ENCODE measurements around the gene DCC. TPM values are rescaled to one million over a fixed set of nuclear protein-coding genes. Genes with fewer than 3 reads are reported as not detected.

The DCC gene
- total and polyA plus RNA-seq, 5 donors = 0.02 to 0.28 (median 0.17) TPM; not detected in 2

GRCh38 chr18:52874774-52875173 lies 534.8 kb downstream of the DCC start:
- DNase-seq (no peak), ATAC-seq (no peak)
- H3K4me3 ChIP-seq (ENCODE audit: low read length) = no peak overlapping the region
- intact Hi-C loops (cut with DNase I) = no loop called here
- H3K4me1 ChIP-seq (ENCODE audit: control insufficient read depth, insufficient read depth, low read length) = no peaks in the 10 kb centered on the region
- no peak overlapping the region for H3K27ac ChIP-seq (ENCODE audit: low read length)
- no peaks in the 10 kb centered on the region for H3K27me3 ChIP-seq (ENCODE audit: control insufficient read depth, insufficient read depth)
- H3K9me3 ChIP-seq (ENCODE audit: control insufficient read depth, low read length) = no peaks in the 10 kb centered on the region
- WGBS = 79% methylated on average over 3 of the region's 3 CpGs

GRCh38 chr18:52875725-52876124 lies 535.7 kb downstream of the DCC start:
- intact Hi-C loops (cut with DNase I) = no loop called here
- no peaks in the 10 kb centered on the region for H3K9me3 ChIP-seq (ENCODE audit: control insufficient read depth, low read length)
- DNase-seq (no peak), ATAC-seq (no peak)
- no peak overlapping the region for H3K4me3 ChIP-seq (ENCODE audit: low read length)
- H3K27me3 ChIP-seq (ENCODE audit: control insufficient read depth, insufficient read depth) = no peaks in the 10 kb centered on the region
- no peaks in the 10 kb centered on the region for H3K4me1 ChIP-seq (ENCODE audit: control insufficient read depth, insufficient read depth, low read length)
- WGBS = 32% methylated on average over 5 of the region's 5 CpGs
- H3K27ac ChIP-seq (ENCODE audit: low read length) = no peak overlapping the region

- ATAC-seq (no peak), DNase-seq (no peak)
- no peaks in the 10 kb centered on the region for H3K9me3 ChIP-seq (ENCODE audit: control insufficient read depth, low read length)
- H3K27ac ChIP-seq (ENCODE audit: low read length) = no peak overlapping the region
- intact Hi-C loops (cut with DNase I) = no loop called here
- no peaks in the 10 kb centered on the region for H3K27me3 ChIP-seq (ENCODE audit: control insufficient read depth, insufficient read depth)
- no peak overlapping the region for H3K4me3 ChIP-seq (ENCODE audit: low read length)
- H3K4me1 ChIP-seq (ENCODE audit: control insufficient read depth, insufficient read depth, low read length) = no peaks in the 10 kb centered on the region
These were observed 548.0 kb downstream of the DCC start for GRCh38 chr18:52888014-52888413.

DNA sequence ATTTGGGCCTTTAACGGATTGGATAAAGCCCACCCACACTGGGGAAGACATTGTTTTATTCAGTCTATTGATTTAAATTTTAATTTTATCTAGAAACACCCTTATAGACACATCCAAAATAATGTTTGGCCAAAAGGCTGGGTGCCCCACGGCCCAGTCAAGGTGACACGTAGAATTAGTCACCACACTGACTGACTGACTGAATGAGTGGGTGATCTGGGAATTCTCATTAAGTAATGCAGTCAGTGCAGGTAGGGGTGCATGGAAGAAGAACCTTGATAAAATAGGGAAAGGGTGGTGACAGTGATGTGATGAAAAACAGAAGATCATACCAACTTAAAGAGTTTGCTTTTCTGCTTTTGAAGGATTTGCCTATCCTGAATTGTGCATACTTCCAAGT lies 554.8 kb downstream of the DCC start:
- Histone ChIP-seq H3K9me3 (ENCODE audit: control insufficient read depth, low read length) (no peaks in the 10 kb centered on the region), H3K4me3 (ENCODE audit: low read length) (no peak overlapping the region), H3K27ac (ENCODE audit: low read length) (no peak overlapping the region), H3K4me1 (ENCODE audit: control insufficient read depth, insufficient read depth, low read length) (no peaks in the 10 kb centered on the region), H3K27me3 (ENCODE audit: control insufficient read depth, insufficient read depth) (no peaks in the 10 kb centered on the region)
- WGBS = 76% methylated on average over 3 of the region's 3 CpGs
- intact Hi-C loops (cut with DNase I) = no loop called here
- DNase-seq (no peak), ATAC-seq (no peak)

DNA sequence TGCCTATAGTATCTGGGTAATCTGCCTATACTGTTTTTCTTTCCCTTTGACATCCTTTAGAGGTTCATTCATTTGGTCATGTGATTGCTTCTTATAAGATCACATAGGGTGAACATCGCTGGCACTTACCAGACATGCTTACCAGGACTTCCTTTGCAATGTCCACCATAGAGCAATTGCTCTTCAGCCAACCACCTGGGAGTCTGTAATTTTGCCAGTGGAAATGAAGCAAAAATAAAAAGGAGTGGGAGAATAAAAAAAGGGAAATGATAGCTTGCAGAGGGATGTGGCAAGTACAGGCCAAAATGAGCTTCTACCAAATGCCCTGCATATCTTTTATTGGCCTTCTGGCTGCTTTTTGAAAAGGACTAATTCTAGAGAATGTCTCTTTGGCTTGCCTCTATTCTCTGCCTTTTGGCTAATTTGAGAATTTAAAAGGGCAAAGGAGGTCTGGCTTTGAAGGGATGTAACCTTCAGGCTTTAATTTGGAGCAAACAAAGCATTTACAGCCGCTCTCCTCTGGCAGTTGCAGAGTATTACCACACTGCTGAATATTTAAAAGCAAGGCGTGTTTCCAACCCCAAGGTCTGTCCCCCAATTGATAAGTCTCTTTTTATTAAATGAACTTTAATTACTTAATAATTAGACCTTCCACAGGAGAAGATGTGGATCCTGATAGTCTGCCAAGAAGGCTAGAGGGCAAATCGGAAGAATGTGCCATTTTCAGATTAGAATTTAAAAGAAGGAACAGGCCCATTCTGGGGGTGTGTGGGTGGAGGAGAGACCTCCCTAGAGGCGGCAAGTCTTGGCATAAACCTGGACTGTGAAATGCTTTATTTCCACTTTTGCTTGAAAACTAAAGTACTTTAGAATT lies 557.9 kb downstream of the DCC start:
- intact Hi-C loops (cut with DNase I) = no loop called here
- H3K27me3 ChIP-seq (ENCODE audit: control insufficient read depth, insufficient read depth) = no peaks in the 10 kb centered on the region
- ATAC-seq = no peak
- H3K9me3 ChIP-seq (ENCODE audit: control insufficient read depth, low read length) = no peaks in the 10 kb centered on the region
- H3K4me3 ChIP-seq (ENCODE audit: low read length) = no peak overlapping the region
- no peaks in the 10 kb centered on the region for H3K4me1 ChIP-seq (ENCODE audit: control insufficient read depth, insufficient read depth, low read length)
- no peak for DNase-seq
- WGBS = 58% methylated on average over 5 of the region's 5 CpGs
- H3K27ac ChIP-seq (ENCODE audit: low read length) = no peak overlapping the region

DNA sequence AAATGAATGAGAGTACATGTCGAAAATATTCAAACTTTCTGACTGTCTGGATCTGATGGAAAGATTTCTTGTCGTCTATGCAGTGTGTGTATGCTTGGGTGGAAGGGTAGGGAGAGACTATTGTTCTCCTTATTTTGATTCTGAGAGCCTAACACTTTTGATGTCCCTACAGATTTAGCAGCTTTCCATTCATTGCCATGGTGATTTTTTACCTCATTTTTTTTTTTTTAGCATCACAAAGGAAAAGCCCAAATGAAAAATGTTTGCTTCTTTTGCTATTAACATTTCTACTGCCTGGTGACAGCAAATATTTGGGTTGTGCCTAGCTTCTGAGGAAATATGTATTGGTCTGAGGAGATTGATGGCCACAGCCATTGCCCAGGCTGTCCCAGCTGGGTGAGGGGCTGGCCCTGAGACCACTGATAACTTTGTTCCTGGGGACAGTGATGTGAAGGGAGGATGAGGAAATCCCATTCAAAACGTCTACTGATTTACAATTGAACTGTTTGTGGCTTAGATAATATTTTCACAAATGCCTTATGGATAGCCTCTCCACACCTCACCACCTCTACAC lies 558.6 kb downstream of the DCC start:
- ATAC-seq (no peak), DNase-seq (no peak)
- no peak overlapping the region for H3K4me3 ChIP-seq (ENCODE audit: low read length)
- intact Hi-C loops (cut with DNase I) = no loop called here
- H3K9me3 ChIP-seq (ENCODE audit: control insufficient read depth, low read length) = no peaks in the 10 kb centered on the region
- no peaks in the 10 kb centered on the region for H3K4me1 ChIP-seq (ENCODE audit: control insufficient read depth, insufficient read depth, low read length)
- 30% methylated on average over 3 of the region's 3 CpGs for WGBS
- no peaks in the 10 kb centered on the region for H3K27me3 ChIP-seq (ENCODE audit: control insufficient read depth, insufficient read depth)
- H3K27ac ChIP-seq (ENCODE audit: low read length) = no peak overlapping the region

DNA sequence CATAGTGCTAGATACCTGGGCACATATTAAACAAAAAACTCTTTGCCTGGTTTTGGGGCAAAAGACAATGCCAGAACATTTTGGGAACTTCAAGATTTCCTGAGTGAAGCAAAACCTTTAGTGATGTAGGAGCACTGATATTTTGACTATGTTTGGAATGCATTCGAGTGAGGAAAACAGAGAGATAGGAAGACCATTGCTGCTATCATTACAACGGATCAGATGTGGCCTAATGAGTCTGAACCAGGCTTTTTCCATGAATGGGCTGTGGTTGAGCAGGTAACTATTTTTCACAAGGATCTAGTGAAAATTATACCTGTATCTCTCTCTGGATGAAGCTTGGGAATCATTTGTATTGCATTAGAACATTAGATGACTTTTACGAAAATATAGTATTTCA lies 562.2 kb downstream of the DCC start:
- H3K27ac ChIP-seq (ENCODE audit: low read length) = no peak overlapping the region
- intact Hi-C loops (cut with DNase I) = no loop called here
- WGBS = 63% methylated on average over 3 of the region's 3 CpGs
- ATAC-seq (no peak), DNase-seq (no peak)
- no peaks in the 10 kb centered on the region for H3K9me3 ChIP-seq (ENCODE audit: control insufficient read depth, low read length)
- H3K4me3 ChIP-seq (ENCODE audit: low read length) = no peak overlapping the region
- H3K4me1 ChIP-seq (ENCODE audit: control insufficient read depth, insufficient read depth, low read length) = no peaks in the 10 kb centered on the region
- H3K27me3 ChIP-seq (ENCODE audit: control insufficient read depth, insufficient read depth) = no peaks in the 10 kb centered on the region

GRCh38 chr18:52903857-52904256 lies 563.9 kb downstream of the DCC start:
- DNase-seq (peak in 2 of 3 donors; percentile 16 to 53), ATAC-seq (no peak)
- no peaks in the 10 kb centered on the region for H3K4me1 ChIP-seq (ENCODE audit: control insufficient read depth, insufficient read depth, low read length)
- 17% methylated on average over 3 of the region's 3 CpGs for WGBS
- H3K27ac ChIP-seq (ENCODE audit: low read length) = no peak overlapping the region
- intact Hi-C loops (cut with DNase I) = no loop called here
- no peaks in the 10 kb centered on the region for H3K9me3 ChIP-seq (ENCODE audit: control insufficient read depth, low read length)
- H3K27me3 ChIP-seq (ENCODE audit: control insufficient read depth, insufficient read depth) = no peaks in the 10 kb centered on the region
- H3K4me3 ChIP-seq (ENCODE audit: low read length) = no peak overlapping the region

DNA sequence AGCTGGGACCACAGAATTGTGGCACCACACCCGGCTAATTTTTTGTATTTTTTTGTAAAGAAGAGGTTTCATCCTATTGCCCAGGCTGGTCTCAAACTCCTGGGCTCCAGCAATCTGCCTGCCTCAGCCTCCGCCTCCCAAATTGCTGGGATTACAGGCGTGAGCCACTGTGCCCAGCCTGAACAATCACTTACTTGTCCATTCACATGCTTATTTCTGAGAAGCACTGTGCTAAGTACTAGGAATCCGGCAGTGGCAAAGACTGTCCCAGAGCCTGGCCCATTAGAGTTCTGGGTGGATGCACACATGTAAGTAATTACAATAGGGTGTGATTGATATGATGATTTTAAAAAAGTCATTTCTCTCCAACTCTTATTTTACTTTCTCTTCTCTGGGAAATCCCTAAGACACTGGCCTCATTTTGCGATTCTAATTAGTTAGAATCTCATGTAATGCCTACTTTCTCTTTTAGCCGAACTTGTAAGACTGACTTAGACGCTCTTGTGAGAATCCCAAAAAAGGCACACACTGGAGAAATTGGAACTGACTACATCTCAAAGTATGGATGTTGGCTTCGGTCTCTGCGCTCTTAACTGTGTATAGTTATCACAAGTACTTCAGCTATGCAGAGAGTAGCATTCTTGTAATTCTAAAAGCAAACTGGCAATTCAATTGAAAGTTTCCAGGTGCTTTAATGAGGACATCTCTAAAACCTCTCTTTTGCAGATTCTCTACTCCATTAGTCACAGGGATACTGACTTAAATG lies 567.7 kb downstream of the DCC start:
- 64% methylated on average over 9 of the region's 9 CpGs for WGBS
- H3K9me3 ChIP-seq (ENCODE audit: control insufficient read depth, low read length) = no peaks in the 10 kb centered on the region
- DNase-seq = no peak
- H3K27ac ChIP-seq (ENCODE audit: low read length) = no peak overlapping the region
- no peaks in the 10 kb centered on the region for H3K4me1 ChIP-seq (ENCODE audit: control insufficient read depth, insufficient read depth, low read length)
- intact Hi-C loops (cut with DNase I) = no loop called here
- no peaks in the 10 kb centered on the region for H3K27me3 ChIP-seq (ENCODE audit: control insufficient read depth, insufficient read depth)
- no peak for ATAC-seq
- H3K4me3 ChIP-seq (ENCODE audit: low read length) = no peak overlapping the region

DNA sequence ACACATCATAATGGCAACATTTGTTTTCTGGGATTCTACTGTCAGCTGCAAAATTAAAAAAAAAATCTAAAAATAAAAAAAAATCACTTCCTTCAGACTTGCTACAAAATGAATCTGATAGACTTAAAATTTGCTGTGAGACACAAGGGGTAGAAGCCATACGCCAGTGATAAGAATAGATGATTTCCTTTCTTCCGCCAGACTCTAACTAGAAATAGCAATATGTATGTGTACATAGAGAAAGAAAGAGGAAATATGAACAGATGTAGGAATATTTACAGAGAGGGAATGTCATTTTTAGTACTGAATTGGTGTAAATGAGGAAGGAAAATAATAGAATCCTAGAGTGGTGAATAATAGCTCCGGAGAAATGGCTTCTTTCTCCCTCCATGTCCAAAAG lies 574.2 kb downstream of the DCC start:
- no peak for ATAC-seq
- Histone ChIP-seq H3K27ac (ENCODE audit: low read length) (no peak overlapping the region), H3K27me3 (ENCODE audit: control insufficient read depth, insufficient read depth) (no peaks in the 10 kb centered on the region), H3K4me3 (ENCODE audit: low read length) (no peak overlapping the region), H3K9me3 (ENCODE audit: control insufficient read depth, low read length) (no peaks in the 10 kb centered on the region), H3K4me1 (ENCODE audit: control insufficient read depth, insufficient read depth, low read length) (no peaks in the 10 kb centered on the region)
- no peak for DNase-seq
- intact Hi-C loops (cut with DNase I) = no loop called here
- WGBS = 45% methylated on average over 3 of the region's 3 CpGs

DNA sequence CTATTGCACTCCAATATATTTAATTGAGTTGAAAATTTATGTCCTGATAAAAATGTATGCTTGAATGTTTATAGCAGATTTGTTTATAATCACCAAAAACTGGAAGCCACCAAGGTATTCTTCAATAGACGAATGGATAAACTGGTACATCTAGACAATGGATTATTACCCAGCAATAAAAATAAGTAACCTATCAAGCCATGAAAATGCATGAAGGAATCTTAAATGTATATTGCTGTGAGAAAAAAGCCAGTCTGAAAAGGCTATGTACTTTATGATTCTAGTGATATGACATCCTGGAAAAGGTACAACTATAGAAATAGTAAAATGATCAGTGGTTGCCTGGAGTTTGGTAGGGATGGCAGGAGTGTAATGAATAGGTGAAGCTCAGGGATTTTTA lies 580.7 kb downstream of the DCC start:
- Histone ChIP-seq H3K9me3 (ENCODE audit: control insufficient read depth, low read length) (no peaks in the 10 kb centered on the region), H3K4me3 (ENCODE audit: low read length) (no peak overlapping the region), H3K27ac (ENCODE audit: low read length) (no peak overlapping the region), H3K27me3 (ENCODE audit: control insufficient read depth, insufficient read depth) (no peaks in the 10 kb centered on the region), H3K4me1 (ENCODE audit: control insufficient read depth, insufficient read depth, low read length) (no peaks in the 10 kb centered on the region)
- DNase-seq = no peak
- no peak for ATAC-seq
- intact Hi-C loops (cut with DNase I) = no loop called here
- 88% methylated on average over 1 of the region's 1 CpG for WGBS

Data from right cardiac atrium (tissue), 5 donors.